ENCODE measurements around the gene THRAP3.
"Not testable (repeated sequence)": the region's sequence is repeated elsewhere in the genome, so short reads cannot be mapped to it uniquely, and the experiment has no call there.

The THRAP3 gene

GRCh38 chr1:36251794-36252481 lies 27.7 kb downstream of the THRAP3 start:
- DNase-seq: no peak

- DNase-seq: not testable (repeated sequence)
Observed at GRCh38 chr1:36252482-36252824, 28.2 kb downstream of the THRAP3 start.

- DNase-seq: no peak
Observed at GRCh38 chr1:36253161-36253862, 29.1 kb downstream of the THRAP3 start.

GRCh38 chr1:36256558-36257374 lies 32.5 kb downstream of the THRAP3 start:
- DNase-seq: no peak

GRCh38 chr1:36257375-36257767 lies 33.1 kb downstream of the THRAP3 start:
- DNase-seq: no peak

GRCh38 chr1:36258960-36259344 lies 34.7 kb downstream of the THRAP3 start:
- DNase-seq: peak; percentile 2

DNA sequence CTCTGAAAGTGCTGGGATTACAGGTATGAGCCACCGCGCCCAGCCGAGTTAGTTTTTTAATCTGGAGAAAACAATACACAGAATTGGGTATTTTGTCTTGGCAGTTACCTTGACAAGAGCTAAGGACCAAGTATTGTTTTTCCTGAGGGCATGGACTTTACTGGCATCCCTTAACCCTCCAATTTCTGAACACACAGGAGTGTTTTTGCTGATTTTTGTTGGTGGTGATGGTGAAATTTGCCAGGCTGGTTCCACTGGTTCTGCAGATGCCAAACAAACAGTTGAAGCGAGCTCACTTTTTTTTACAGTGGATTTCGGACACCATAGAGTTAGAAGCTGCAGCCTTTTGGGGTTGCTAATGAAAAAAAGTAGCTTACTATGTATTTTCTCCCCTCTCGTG lies 44.7 kb downstream of the THRAP3 start:
- DNase-seq: no peak

- peak; percentile 0 for DNase-seq
Observed at GRCh38 chr1:36269408-36269838, 45.2 kb downstream of the THRAP3 start.

- DNase-seq: no peak
Observed at GRCh38 chr1:36273024-36273423, 48.8 kb downstream of the THRAP3 start.

DNA sequence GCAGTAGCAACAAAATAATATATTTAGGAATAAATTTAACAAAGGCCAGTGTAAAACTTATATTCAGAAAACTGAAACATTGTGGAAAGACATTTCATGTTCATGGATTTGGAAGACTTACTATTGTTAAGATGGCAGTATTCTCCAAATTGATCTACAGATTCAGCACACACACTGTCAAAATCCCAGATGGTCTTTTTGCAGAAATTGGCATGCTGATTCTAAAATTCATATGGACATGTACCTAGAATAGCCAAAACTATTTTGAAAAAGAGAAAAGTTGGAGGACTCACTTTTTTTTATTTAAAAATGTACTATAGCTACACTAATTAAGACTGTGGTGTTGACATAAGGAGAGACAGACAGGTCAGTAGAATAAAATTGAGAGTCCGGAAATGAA lies 50.0 kb downstream of the THRAP3 start:
- DNase-seq: no peak

DNA sequence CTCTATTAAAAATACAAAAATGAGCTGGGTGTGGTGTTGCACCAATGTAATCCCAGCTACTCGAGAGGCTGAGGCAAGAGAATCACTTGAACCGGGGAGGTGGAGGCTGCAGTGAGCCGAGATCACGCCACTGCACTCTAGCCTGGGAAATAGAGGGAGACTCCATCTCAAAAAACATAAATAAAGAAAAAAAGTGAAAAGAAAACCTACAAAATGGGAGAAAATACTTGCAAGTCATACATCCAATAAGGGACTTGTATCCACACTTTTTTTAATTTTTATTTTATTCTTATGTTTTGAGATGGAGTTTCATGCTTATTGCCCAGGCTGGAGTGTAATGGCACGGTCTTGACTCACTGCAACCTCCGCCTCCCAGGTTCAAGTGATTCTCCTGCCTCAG lies 52.4 kb downstream of the THRAP3 start:
- DNase-seq: no peak

DNA sequence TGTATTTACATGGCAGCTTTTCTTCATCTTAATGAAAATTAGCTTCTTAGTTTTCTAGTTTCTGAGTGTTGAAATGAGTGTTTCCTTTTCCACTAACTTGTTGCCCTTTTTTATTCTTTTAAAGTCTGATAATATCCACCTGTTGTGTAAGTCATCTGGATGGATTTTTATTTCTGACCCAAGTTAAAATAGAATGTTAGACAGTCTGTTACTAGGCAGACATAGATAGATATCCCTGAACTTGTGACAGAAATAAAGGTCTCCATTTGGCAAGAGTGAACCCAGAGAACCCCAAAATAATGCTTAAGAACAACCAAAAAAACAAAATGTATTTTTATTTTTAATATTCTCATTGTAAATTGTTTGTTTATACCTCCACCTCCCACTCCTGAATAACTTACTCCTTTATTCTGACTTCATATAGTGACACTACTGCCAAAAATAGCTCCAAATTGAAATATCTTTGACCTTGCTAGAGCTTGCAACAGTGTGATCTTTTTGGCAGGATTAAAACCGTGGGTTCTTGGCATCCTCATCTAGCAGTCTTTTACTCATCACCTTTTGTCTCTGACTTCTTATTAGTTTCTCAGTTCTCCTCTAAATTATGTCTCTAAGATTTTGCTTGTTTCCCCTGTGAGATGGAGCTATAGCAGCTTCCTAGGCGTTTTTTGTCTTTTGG lies 55.0 kb downstream of the THRAP3 start:
- DNase-seq: no peak

GRCh38 chr1:36279789-36280296 lies 55.6 kb downstream of the THRAP3 start:
- DNase-seq: no peak

GRCh38 chr1:36284061-36284460 lies 59.8 kb downstream of the THRAP3 start:
- no peak for DNase-seq

- no peak for DNase-seq
Observed at GRCh38 chr1:36284517-36284916, 60.3 kb downstream of the THRAP3 start.

GRCh38 chr1:36285443-36286101 lies 61.3 kb downstream of the THRAP3 start:
- peak; percentile 68 for DNase-seq

DNA sequence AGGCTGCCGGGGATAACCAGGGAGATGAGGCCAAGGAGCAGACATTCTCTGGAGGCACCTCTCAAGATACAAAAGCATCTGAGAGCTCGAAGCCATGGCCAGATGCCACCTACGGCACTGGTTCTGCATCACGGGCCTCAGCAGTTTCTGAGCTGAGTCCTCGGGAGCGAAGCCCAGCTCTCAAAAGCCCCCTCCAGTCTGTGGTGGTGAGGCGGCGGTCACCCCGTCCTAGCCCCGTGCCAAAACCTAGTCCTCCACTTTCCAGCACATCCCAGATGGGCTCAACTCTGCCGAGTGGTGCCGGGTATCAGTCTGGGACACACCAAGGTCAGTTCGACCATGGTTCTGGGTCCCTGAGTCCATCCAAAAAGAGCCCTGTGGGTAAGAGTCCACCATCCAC lies 62.6 kb downstream of the THRAP3 start:
- no peak for DNase-seq

- DNase-seq: no peak
Observed at GRCh38 chr1:36287595-36287994, 63.4 kb downstream of the THRAP3 start.

- DNase-seq: no peak
Observed at GRCh38 chr1:36295390-36295789, 71.1 kb downstream of the THRAP3 start.

DNA sequence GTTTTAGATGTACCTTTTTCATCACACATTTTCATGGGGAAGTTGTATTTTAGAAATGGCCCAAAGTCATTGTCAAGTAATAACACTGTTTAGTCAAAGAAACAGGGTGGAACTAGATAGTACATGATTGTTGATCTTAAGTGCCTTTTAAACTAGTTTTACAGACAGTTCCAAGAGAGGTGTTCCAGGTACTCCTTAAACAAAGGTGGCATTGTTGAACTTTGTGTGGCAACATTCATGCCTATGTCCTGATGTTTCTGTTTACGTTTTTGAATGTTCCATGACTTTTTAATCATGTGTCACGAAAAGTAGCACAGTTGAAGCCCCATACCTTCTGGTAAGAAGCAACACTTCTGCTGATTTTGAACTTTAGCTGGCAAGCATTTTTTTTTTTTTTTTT lies 72.8 kb downstream of the THRAP3 start:
- DNase-seq: no peak

GRCh38 chr1:36298640-36299039 lies 74.4 kb downstream of the THRAP3 start:
- DNase-seq: no peak

- DNase-seq: no peak
Observed at GRCh38 chr1:36300526-36300925, 76.3 kb downstream of the THRAP3 start.

- no peak for DNase-seq
Observed at GRCh38 chr1:36301220-36301619, 77.0 kb downstream of the THRAP3 start.
